Activated naive CD4-positive, alpha-beta T cell treated with anti-CD3 and anti-CD28 coated beads, Interleukin-2, amount 50 U/mL, for 24 hours (primary cell): ENCODE data around the gene LRRC75B.
A peak's percentile ranks its signal among the peaks of the same experiment; 100 is the strongest.
"Not testable (repeated sequence)": the region's sequence is repeated elsewhere in the genome, so short reads cannot be mapped to it uniquely, and the experiment has no call there.

Experiments used
- H3K27ac Mint-ChIP-seq: one replicate; pipeline ENCODE4 v1.8.0; 2021; ENCODE audit warnings: mild to moderate bottlenecking, mixed read lengths
- H3K27me3 Mint-ChIP-seq: one replicate; pipeline ENCODE4 v1.8.0; 2021; ENCODE audit warnings: mixed read lengths
- H3K36me3 Mint-ChIP-seq: one replicate; pipeline ENCODE4 v1.8.0; 2021; ENCODE audit warnings: mixed read lengths
- H3K4me1 Mint-ChIP-seq: one replicate; pipeline ENCODE4 v1.8.0; 2021; ENCODE audit warnings: mixed read lengths
- H3K4me3 Mint-ChIP-seq: one replicate; pipeline ENCODE4 v1.8.0; 2021; ENCODE audit warnings: mild to moderate bottlenecking, mixed read lengths
- H3K9me3 Mint-ChIP-seq: one replicate; pipeline ENCODE4 v1.8.0; 2021; ENCODE audit warnings: mixed read lengths

Gene LRRC75B

DNA sequence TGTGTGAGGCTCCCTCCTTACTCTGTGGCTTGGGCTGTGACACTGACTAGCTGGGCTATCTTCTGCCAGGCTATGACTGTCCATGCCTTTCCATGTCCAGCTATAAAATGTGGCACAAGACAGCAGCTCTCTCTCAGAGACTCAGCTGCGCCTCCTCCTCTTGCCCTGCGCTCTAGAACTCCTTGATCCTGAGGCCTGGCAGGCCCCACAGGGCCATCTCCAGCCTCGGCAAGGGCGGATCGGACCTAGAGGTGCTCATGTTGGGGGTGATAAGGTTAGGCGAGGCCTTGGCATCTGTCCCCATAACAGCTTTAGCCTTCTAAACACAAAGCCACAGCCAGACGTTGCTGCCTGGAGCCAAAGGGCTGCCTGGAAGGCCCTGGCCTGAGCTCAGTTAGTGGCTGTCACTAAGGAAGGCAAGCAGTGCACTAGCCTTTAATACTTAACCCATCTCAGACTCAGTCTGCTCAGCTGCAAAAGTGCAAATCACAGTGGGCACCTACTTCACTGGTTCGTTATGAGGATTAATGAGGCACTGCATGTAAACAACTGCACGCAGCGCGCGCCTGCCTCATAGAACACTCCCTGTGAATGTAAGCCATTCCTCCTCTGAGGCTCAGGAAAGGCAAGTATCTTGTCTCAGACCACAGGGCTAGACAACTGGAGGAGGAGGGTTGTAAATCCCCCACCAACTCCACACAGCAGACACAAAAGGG, 39.1 kb downstream of the LRRC75B start:
- Mint-ChIP-seq H3K4me1 (peaks cover 51% of the 10 kb centered on the region), H3K36me3 (peaks cover 16% of the 10 kb centered on the region), H3K27ac (peak overlapping the region; percentile 97), H3K27me3 (no peaks in the 10 kb centered on the region), H3K4me3 (peak overlapping the region; percentile 99), H3K9me3 (no peaks in the 10 kb centered on the region)

DNA sequence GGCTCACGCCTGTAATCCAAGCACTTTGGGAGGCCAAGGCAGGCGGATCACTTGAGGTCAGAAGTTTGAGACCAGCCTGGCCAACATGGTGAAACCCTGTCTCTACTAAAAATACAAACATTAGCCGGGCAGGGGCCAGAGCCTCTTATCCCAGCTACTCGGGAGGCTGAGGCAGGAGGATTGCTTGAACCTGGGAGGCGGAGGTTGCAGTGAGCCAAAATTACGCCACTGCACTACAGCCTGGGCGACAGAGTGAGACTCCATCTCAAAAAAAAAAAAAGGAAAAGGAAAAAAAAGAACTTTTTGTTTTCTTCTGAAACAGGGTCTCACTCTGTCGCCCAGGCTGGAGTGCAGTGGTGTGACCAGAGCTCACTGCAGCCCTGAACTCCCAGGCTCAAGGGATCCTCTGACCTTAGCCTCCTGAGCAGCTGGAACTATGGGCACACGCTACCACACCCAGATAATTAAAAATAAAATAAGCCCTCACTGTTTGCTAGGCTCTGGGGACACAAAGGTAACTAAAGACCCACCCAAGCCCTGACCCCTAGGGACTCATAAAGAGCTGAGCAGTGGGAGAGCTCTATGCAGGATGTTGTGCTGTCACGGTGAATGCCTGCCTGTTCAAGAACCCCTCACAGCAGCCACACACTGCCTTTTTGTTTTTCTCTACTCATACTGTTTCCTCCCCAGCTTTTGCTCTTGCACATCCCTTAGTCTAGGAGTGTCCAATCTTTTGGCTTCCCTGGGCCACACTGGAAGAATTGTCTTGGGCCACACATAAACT, 40.2 kb downstream of the LRRC75B start:
- H3K27me3 Mint-ChIP-seq, H3K9me3 Mint-ChIP-seq: not testable (repeated sequence)
- peak overlapping the region; percentile 99 for H3K4me3 Mint-ChIP-seq
- peaks cover 40% of the 10 kb centered on the region for H3K4me1 Mint-ChIP-seq
- peak overlapping the region; percentile 66 for H3K27ac Mint-ChIP-seq
- H3K36me3 Mint-ChIP-seq = peaks cover 12% of the 10 kb centered on the region

DNA sequence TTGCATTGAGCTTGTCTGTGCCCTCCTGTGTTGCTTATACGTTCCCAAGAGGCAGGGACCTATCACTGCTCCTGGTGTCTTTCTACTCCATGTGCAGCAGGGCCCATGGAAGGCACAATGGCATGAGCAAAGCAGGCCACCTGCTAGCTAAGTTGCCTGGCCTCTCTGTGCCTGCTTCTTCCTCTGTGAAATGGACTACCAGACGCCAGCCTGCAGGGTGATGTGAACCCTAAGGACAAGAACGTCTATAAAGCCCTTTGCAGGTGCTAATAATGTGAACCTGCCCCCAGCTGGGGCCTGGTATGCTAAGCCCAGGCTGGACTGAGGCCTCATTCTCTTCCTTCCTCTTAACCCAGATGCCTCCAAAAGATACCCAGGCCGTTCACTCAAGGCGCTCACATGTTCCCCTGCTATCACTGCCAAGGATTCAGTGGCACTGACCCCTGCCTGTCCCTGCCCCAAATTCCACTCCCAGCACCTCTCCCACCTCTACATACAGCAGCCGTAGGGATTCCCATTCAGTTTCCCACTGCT, 41.9 kb downstream of the LRRC75B start:
- Mint-ChIP-seq H3K27ac (peak overlapping the region; percentile 46), H3K36me3 (peaks cover 8% of the 10 kb centered on the region), H3K4me1 (peaks cover 29% of the 10 kb centered on the region), H3K27me3 (no peaks in the 10 kb centered on the region), H3K9me3 (no peaks in the 10 kb centered on the region), H3K4me3 (no peak overlapping the region)

- Mint-ChIP-seq H3K4me1 (peaks cover 29% of the 10 kb centered on the region), H3K9me3 (no peaks in the 10 kb centered on the region), H3K4me3 (no peak overlapping the region), H3K27me3 (no peaks in the 10 kb centered on the region), H3K36me3 (peaks cover 6% of the 10 kb centered on the region), H3K27ac (peak overlapping the region; percentile 46)
These were observed 42.6 kb downstream of the LRRC75B start for GRCh38 chr22:24550028-24550901.

GRCh38 chr22:24548812-24549211, 44.1 kb downstream of the LRRC75B start:
- Mint-ChIP-seq H3K27ac (no peak overlapping the region), H3K9me3 (no peaks in the 10 kb centered on the region), H3K27me3 (no peaks in the 10 kb centered on the region), H3K4me3 (no peak overlapping the region), H3K4me1 (peaks cover 22% of the 10 kb centered on the region), H3K36me3 (peaks cover 8% of the 10 kb centered on the region)

- no peak overlapping the region for H3K4me3 Mint-ChIP-seq
- H3K27ac Mint-ChIP-seq = no peak overlapping the region
- H3K27me3 Mint-ChIP-seq = no peaks in the 10 kb centered on the region
- no peaks in the 10 kb centered on the region for H3K9me3 Mint-ChIP-seq
- no peaks in the 10 kb centered on the region for H3K4me1 Mint-ChIP-seq
- H3K36me3 Mint-ChIP-seq = peaks cover 10% of the 10 kb centered on the region
These were observed 49.1 kb downstream of the LRRC75B start for GRCh38 chr22:24543679-24544243.

DNA sequence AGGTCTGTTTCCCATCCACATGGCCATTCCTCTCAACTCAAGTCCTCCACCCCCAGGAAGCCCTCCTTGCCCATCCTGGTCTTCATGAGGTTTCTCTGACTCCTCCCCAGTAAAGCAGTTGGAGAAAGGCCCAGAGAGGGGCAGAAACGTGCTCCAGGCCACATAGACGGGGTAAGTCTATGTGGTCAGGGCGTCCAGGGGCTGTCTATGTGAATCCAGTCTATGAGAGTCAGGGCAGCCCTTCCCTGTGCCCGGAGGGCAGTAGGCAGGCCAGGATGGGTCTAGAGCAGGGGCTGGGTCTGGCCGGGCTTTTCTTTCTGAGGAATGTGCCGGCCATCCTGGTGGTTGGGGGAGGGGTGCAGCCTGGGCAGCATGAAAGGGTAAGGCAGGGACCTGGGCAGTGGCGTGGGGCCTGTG, 49.7 kb downstream of the LRRC75B start:
- Mint-ChIP-seq H3K9me3 (no peaks in the 10 kb centered on the region), H3K27me3 (no peaks in the 10 kb centered on the region), H3K4me1 (no peaks in the 10 kb centered on the region), H3K4me3 (no peak overlapping the region), H3K27ac (no peak overlapping the region), H3K36me3 (peaks cover 9% of the 10 kb centered on the region)

GRCh38 chr22:24542641-24543040, 50.2 kb downstream of the LRRC75B start:
- no peaks in the 10 kb centered on the region for H3K27me3 Mint-ChIP-seq
- no peaks in the 10 kb centered on the region for H3K4me1 Mint-ChIP-seq
- H3K27ac Mint-ChIP-seq = no peak overlapping the region
- no peak overlapping the region for H3K4me3 Mint-ChIP-seq
- H3K36me3 Mint-ChIP-seq = peaks cover 8% of the 10 kb centered on the region
- H3K9me3 Mint-ChIP-seq = no peaks in the 10 kb centered on the region

GRCh38 chr22:24541681-24542515, 51.0 kb downstream of the LRRC75B start:
- no peaks in the 10 kb centered on the region for H3K4me1 Mint-ChIP-seq
- peaks cover 5% of the 10 kb centered on the region for H3K36me3 Mint-ChIP-seq
- H3K9me3 Mint-ChIP-seq = no peaks in the 10 kb centered on the region
- H3K27ac Mint-ChIP-seq = no peak overlapping the region
- no peaks in the 10 kb centered on the region for H3K27me3 Mint-ChIP-seq
- no peak overlapping the region for H3K4me3 Mint-ChIP-seq

GRCh38 chr22:24540470-24540869, 52.4 kb downstream of the LRRC75B start:
- Mint-ChIP-seq H3K9me3 (no peaks in the 10 kb centered on the region), H3K4me1 (no peaks in the 10 kb centered on the region), H3K4me3 (no peak overlapping the region), H3K36me3 (peaks cover 4% of the 10 kb centered on the region), H3K27ac (no peak overlapping the region), H3K27me3 (no peaks in the 10 kb centered on the region)

DNA sequence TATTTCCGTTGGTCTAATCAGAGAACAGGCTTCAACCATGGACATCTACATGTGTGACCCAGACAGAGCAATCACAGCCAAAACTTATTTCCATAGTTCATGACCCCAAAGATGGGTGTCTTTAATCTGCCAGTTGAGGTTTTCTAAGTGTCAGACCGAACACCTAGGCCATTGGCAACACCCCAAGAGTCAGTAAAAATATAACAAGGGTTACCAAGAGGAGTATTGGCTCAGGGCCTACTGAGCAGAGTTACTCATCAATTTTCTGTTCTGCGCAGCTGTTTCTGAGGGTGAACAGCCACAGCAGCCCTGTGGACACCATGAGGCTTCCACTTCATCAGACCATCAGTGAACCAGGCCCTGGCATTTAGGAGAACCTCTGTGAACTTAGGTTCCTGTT, 56.8 kb downstream of the LRRC75B start:
- Mint-ChIP-seq H3K4me1 (no peaks in the 10 kb centered on the region), H3K27ac (no peak overlapping the region), H3K4me3 (no peak overlapping the region), H3K9me3 (no peaks in the 10 kb centered on the region), H3K27me3 (no peaks in the 10 kb centered on the region), H3K36me3 (peaks cover 2% of the 10 kb centered on the region)
